Fibroblast of mammary gland (primary cell): Measurements from ENCODE around the gene ZDHHC17.

Source experiments
- DNase-seq: peaks from one replicate; pipeline ENCODE4 v3.0.0-alpha.2; 2010; ENCODE audit warnings: low read depth
- H3K4me3 ChIP-seq: 2 replicates; pipeline ENCODE4 v1.5.1; 2011; ENCODE audit warnings: low read depth, mild to moderate bottlenecking, low read length, moderate library complexity; ENCODE audit not compliant: control insufficient read depth
- CTCF ChIP-seq: conservative IDR thresholded peaks from 2 replicates; pipeline ENCODE4 v1.5.1; 2011; ENCODE audit warnings: low read depth, low read length, inconsistent platforms; ENCODE audit not compliant: control insufficient read depth, insufficient read depth

The ZDHHC17 gene

DNA sequence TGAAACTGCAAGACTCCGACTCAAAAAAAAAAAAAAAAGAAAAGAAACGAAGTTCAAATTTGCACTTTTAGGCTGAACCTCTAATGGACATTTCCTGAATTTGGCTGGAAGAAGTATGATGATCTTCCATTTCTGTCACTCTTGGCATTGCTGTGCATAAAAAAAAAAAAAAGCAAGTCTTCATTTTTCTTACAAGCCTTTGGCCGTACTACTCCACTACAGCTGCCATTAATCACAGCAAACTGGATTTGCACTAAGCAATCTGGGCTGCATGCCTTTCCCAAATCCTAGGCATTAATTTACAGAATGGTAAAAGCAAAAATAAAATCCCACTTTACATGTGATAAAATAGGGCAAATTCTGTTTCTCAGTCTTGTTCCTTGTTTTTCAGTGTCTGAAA lies 107.8 kb downstream of the ZDHHC17 start:
- no peak overlapping the region for H3K4me3 ChIP-seq
- TF ChIP-seq CTCF, result no peak
- no peak for DNase-seq

- H3K4me3 ChIP-seq, result no peak overlapping the region
- DNase-seq, result no peak
- TF ChIP-seq CTCF, result no peak
Measured at GRCh38 chr12:76872415-76872814, 108.5 kb downstream of the ZDHHC17 start.

DNA sequence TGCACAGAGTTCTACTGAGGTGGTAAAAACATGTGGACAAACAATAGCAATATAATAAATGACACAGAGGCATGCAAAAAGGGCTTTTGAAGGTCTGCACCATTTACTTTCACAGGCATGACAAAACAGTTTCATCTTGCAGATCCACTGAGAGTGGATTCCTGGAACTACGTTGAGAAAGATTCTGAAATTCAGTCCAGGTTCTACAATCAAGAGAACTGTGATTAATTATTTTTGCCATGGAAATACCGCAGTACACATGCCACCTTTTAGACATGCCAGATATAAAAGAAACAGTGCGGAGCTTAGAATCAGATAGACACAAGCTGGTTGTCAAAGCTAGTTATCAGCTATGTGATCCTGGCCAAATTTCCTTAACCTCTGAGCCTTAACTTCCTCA lies 110.1 kb downstream of the ZDHHC17 start:
- TF ChIP-seq CTCF, result no peak
- DNase-seq, result no peak

DNA sequence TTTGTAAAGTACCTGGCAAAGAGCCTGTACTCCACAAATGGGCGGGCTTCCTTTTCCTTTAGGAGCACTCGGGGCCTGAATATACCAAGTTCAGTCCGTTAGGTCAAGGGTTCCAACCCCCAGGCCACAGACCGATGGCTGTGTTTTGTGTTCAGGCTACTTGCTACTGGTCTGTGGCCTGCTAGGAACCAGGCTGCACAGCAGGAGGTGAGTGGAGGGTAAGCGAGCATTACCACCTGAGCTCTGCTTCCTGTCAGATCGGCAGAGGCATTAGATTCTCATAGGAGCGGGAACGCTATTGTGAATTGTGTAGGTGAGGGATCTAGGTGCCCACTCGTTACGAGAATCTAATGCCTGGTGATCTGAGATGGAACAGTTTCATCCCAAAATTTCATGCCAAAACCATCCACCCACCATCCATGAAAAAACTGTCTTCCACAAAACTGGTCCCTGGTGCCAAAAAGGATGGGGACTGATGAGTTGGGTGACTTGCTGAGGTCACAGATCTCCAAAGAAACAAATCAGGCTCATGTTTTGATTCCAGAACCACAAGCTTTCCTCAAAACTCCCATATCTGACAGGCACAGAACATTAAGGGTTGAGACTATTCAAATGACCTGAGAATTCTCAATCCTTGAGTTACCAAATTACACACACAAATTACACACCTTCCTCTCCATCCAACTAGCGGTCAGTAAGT lies 110.7 kb downstream of the ZDHHC17 start:
- no peak for DNase-seq
- no peak overlapping the region for H3K4me3 ChIP-seq
- no peak for TF ChIP-seq CTCF

More for the DNA sequence above, 110.1 kb downstream of the ZDHHC17 start:
- no peak overlapping the region for H3K4me3 ChIP-seq

- DNase-seq, result no peak
- H3K4me3 ChIP-seq, result no peak overlapping the region
- no peak for TF ChIP-seq CTCF
Measured at GRCh38 chr12:76876696-76877229, 112.8 kb downstream of the ZDHHC17 start.

DNA sequence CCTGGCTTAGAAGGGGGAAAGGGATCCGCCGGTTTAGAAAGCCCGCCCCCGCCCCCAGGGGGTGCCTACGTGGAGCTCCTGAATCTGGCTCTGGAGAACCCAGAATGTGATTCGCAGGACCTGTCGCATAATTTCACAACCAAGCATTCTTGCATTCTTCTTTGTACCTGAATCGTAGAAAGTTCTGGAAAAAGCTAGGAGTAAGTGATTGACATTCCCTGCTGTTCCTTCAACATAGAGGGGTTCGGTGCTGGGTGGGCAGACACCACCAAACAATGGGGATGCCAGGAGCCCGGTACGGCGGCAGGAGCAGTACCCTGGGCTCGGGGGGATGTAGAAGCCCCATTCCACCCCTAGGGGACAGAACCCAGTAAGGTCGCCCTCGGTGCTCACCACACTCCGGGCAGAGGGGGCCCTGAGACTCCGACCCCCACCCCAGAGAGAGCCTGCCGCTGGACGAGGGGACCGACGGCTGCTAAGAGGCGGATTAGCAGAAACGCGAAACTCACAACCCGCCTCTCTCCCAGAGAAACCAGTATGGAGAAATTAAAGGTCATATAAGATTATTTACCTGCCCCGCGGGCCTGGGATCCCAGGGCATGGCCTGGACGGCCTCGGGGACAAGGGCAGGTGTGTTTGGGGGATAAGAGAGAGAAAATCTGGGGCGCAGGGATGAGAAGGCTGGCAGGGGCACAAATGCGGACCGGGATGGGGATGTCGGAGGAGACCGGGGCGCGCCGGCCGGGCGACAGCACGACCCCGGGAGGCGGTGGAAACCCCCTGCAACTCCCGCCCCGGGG lies 114.4 kb downstream of the ZDHHC17 start:
- no peak for DNase-seq
- no peak for TF ChIP-seq CTCF
- H3K4me3 ChIP-seq, result peak overlapping the region; percentile 69
